Epithelial cell of proximal tubule (primary cell): Measurements from ENCODE around the gene KCNJ10. TPM values are rescaled to one million over a fixed set of nuclear protein-coding genes. Genes with fewer than 3 reads are reported as not detected.

ENCODE experiments used
- DNase-seq: peaks from one replicate; pipeline ENCODE4 v3.0.0-alpha.2; 2011; ENCODE audit warnings: low read depth
- H3K4me3 ChIP-seq: 2 replicates; pipeline ENCODE4 v1.5.1; 2011; ENCODE audit warnings: low read depth, mild to moderate bottlenecking, low read length
- CTCF ChIP-seq: conservative IDR thresholded peaks from 2 replicates; pipeline ENCODE4 v1.5.1; 2012; ENCODE audit warnings: low read depth, mild to moderate bottlenecking, low read length
- total RNA-seq: library from RNA; depleted of rRNA; stranded (reverse); fragments of >200 nt; gene quantifications from 2 replicates; pipeline ENCODE4 v1.2.3, GENCODE V29; 2015

KCNJ10 gene
- total RNA-seq, 1 donor from 2014 or later = not detected

- no peak for TF ChIP-seq CTCF
- no peak for DNase-seq
- H3K4me3 ChIP-seq = no peak overlapping the region
Observed at GRCh38 chr1:160082926-160083325, 13.0 kb upstream of the KCNJ10 start.

GRCh38 chr1:160082487-160082886 is 12.5 kb upstream of the KCNJ10 start:
- no peak for DNase-seq
- no peak for TF ChIP-seq CTCF
- H3K4me3 ChIP-seq = no peak overlapping the region

GRCh38 chr1:160081261-160081936 is 11.4 kb upstream of the KCNJ10 start, which contains the start of gene KCNJ9:
Gene KCNJ9 (plus strand): TSS chr1:160081538. CDS start chr1:160084031, 2,493 bp downstream.
- no peak for TF ChIP-seq CTCF
- no peak for DNase-seq
- H3K4me3 ChIP-seq = no peak within 1 kb of the TSS

- no peak for DNase-seq
- no peak for TF ChIP-seq CTCF
- no peak overlapping the region for H3K4me3 ChIP-seq
Observed at GRCh38 chr1:160080381-160081100, 10.6 kb upstream of the KCNJ10 start.

- H3K4me3 ChIP-seq = no peak overlapping the region
- no peak for DNase-seq
Observed at GRCh38 chr1:160079448-160079847, 9.5 kb upstream of the KCNJ10 start.

GRCh38 chr1:160078512-160079195 is 8.7 kb upstream of the KCNJ10 start:
- TF ChIP-seq CTCF = peak; percentile 97
- no peak for DNase-seq
- no peak overlapping the region for H3K4me3 ChIP-seq

More at GRCh38 chr1:160079448-160079847, 9.5 kb upstream of the KCNJ10 start:
- TF ChIP-seq CTCF = no peak
